Activated CD4-positive, alpha-beta T cell treated with anti-CD3 and anti-CD28 coated beads, Interleukin-2, amount 50 U/mL, for 1 hour (primary cell): ENCODE measurements around the gene USP22.

Source experiments
- DNase-seq: peaks from one replicate; pipeline ENCODE4 v3.0.0-alpha.2; 2020

Gene USP22

DNA sequence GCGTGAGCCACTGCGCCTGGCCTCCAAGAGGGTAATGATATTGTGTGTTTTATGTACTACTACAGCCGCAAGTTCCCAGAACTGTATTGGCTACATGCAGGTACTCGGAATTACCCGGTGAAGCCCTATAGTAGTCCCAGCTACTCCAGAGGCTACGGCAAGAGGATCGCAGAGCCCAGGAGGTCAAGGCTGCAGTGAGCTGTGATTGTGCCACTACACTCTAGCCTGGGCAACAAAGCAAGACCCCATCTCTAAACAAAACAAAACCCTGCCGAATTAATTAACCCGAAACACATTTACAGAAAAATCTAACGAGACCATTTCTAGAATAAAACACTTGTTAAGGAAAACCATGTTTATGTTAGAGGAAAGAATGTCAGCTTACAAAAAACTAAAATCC lies 2.2 kb upstream of the USP22 start:
- no peak for DNase-seq

DNA sequence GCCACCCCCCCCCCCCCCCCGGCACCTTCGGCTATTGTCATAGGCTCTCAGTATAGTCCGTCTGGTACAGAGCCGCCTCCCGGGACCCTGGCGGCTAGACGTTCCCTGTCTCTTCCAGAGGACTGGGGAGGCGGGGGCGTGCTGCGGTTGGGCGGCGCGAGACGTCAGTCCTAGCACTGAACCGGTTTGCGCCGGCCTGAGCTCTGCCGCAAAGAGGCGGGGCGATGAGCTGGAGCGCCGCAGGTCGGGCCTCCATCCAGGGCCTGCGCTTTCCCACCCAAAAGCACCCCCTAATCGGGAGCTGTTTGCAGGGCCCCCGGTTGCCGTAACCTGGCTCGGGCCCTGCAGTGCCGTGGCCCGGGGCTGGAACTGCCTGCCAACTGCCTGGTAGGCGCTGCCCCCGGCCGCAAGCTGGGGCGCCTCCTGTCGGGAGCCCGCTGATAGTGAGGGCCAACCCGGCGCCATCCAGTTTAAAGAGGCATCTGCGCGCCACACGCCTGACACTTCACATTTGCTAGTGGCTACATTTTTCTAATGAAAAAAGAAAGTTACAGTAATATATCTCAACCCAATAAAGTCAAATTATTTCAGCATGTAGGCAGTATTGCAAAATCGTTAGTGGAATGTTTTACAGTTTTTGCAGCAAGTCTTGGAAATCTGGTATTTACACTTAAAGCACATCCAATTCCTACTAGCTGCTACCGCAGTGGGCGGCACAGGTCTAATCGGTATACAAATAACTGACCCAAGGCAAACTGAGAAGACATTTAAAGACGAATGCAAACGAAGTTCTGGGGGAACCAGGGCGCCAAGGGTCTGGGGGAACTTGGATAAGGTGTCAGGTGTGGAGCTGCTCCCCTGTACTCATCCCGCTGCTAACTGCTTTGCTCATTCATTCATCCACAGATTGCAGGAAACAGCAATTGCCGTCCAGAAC lies 753 bp upstream of the USP22 start:
- peak; percentile 93 for DNase-seq

DNA sequence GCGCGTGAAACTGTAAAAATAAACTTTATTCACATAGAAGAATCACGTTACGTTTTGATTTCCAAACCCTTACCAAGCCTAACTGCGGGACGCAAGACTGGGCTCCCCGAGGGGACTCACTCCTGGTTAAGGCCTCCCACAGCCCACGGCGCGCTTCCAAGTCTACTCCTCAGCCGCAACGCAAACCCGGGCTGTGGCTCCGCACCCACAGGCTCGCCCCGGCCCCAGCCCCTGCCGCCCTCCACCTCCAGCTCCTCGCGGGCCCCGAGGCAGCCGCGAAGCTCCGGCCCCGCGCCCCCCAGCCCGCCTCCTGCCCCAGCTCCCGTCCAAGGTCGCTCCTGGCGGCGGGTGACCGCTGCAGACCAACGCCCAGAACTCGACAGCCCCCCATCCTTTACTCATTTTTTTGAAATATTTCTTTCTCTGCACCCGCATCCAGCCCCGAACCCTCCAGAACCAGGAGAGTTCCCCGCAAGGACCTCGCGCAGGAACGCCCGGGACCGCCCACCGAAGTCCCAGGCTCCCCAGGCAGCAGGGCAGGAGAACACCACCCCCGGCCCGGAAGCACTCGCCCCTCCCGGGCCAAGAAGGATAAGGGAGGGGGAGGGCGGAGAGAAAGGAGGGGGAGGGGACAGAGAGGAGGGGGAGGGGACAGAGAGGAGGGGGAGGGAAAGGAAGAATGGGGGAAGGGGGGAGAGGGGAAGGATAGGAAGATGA lies 912 bp downstream of the USP22 start:
- peak; percentile 57 for DNase-seq

- peak; percentile 22 for DNase-seq
These were observed 2.8 kb downstream of the USP22 start for GRCh38 chr17:21039839-21040575.

DNA sequence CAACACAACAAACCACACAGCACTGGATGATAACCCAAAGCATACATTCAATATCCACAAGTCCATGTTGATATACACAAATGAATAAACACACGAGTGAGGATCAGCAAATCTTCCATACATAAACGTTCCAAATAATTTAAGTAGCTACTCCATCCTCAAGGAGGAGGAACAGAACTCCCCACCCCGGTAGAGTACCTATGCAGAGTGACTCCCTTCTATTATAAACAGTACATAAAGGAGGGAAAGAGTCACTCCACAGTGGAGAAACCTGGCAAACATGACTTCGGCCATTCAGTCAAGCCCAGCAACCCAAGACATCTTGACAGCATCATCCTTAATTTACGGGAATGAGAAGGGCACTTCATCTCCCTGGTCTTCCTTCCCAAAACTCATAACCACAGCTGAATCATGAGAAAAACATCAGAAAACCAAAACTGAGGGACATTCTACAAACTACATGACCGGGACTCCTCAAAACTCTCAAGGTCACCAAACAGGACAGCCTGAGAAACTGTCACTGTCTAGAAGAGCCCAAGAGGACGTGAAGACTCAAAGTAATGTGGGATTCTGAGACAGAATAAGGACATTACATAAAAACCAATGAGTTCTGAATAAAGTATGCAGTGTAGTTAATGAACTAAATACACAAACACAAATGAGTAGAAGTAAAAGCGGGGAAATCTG lies 5.6 kb downstream of the USP22 start:
- DNase-seq = no peak

GRCh38 chr17:21036361-21036881 lies 6.4 kb downstream of the USP22 start:
- no peak for DNase-seq

GRCh38 chr17:21035406-21035805 lies 7.4 kb downstream of the USP22 start:
- no peak for DNase-seq

- DNase-seq = no peak
These were observed 8.2 kb downstream of the USP22 start for GRCh38 chr17:21034340-21035235.

DNA sequence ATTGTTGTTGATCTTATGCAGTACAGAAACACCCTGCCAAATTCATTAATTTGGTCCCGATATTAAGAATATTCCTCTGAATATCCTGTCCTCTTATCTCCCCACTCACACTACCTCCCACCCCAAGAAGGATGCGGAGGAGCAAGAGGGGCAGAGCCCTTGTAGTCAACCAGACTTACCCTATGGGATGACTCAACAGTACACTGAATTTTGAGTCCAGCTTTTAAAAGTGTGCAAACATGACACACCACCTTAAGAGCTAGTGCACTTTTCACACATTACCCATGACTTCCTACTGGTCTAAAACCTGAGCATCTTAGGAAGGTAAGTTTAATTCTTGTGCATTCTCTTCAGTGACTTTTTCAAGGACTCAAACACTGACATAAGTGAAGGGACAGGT lies 9.5 kb downstream of the USP22 start:
- DNase-seq = no peak

DNA sequence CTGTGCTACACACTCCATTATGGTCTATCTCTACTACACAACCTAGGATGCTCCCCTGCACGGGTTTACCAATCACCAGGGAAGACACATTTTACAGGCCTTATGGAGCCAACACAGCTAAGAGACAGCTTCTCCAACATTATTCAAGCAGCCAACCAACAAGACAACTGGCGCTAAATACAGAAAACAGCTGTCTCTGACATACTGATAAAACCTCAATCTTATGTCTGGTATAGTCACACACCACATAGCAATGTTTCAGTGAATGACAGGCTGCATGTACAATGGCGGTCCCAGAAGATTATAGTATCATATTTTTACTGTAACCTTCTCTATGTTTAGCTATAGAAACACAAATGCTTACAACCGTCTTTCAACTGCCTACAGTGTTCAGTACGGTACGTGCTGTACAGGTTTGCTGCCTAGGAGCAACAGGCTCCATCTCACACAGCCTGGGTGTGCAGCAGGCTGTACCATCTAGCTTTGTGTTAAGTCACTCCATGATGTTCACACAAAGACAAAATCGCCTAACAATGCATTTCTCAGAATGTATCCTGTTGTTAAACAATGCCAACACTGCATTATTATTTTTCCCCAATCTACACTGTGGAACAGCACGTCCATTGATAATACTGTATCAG lies 10.9 kb downstream of the USP22 start:
- no peak for DNase-seq

- DNase-seq = no peak
These were observed 12.4 kb downstream of the USP22 start for GRCh38 chr17:21030375-21030774.

DNA sequence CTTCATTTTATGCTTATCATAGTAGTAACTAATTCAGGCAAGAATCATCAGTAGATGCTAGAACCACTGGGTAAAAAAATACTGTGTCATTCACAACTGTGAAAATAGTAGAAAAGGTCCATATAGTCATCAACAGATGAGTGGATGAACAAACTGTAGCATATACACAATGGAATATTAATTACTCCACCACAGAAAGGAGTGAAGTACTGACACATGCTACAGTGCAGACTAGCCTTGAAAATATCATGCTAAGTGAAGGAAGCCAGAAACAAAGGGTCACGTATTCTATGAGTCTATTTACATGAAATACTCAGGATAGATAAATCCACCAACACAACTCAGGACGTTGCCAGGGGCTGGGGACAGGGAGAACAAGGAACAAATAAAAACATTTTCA lies 13.3 kb downstream of the USP22 start:
- no peak for DNase-seq

DNA sequence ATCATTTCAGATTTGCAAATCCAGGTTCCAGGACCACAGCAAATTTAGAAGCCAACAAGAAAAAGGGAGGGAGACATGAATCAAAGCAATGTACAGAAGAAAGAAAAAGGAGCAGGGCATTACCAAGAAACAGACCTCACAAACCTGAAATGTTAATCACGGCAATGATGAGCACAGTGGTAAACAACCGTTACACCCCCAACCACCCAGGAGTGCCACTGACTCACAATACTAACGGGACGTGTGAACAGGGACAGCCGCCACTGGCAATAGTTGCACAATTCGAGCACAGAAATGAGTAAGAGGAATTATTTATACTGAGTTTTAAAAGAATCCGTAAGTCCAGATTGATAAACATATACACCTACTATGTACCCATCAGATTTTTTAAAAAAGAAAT lies 13.8 kb downstream of the USP22 start:
- no peak for DNase-seq

- DNase-seq = no peak
These were observed 14.6 kb downstream of the USP22 start for GRCh38 chr17:21028192-21028591.

DNA sequence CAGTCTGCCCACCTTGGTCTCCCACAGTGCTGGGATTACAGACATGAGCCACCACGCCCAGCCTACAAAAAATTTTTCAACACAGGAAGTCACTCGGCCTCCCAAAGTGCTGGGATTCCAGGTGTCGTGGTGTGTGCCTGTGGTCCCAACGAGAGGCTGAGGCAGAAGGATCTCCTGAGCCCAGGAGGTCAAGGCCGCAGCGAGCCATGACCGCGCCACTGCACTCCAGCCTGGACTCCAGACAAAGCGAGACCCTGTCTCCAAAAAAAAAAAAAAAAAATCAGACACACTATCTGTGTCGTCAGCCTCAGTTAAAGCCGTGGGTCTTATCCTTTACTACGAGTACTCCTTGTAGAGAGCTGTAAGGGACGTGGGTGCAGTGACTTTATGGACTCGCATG lies 15.8 kb downstream of the USP22 start:
- DNase-seq = no peak

DNA sequence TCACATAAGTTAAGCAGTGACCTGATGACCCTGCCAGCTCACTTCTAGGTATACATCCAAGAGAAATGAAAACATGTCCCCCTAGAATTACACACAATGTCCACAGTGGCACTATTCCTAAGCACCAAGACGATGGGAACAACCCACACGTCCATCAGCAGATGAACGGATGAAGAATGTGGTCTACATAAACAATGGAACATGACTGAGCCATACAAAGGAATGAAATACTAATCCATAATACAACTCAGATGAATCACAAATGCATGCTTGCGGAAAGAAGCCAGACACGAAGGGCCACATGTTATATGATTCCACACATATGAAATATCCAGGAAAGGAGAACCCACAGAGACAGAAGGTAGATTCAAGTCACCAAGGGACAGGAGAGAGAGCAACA lies 17.4 kb downstream of the USP22 start:
- no peak for DNase-seq

DNA sequence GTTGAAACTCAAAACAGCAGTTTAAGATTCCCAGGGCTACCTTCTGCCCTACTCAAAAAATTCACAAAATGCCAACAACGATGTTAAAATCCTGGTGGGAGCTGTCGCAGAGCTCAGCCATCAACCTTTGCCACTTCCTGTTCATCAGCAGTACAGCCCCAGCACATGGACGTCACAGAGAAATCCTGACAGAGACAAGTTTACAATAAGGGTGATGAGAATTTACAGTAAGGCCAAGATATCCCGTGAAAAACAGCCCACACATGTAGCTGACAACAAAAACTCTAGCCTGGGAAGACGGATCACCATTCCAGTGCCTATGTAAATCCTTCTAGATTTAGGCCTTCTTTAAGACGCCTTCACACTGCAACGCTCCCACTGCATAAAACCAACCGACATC lies 18.8 kb downstream of the USP22 start:
- no peak for DNase-seq

- no peak for DNase-seq
These were observed 21.5 kb downstream of the USP22 start for GRCh38 chr17:21021208-21021803.

DNA sequence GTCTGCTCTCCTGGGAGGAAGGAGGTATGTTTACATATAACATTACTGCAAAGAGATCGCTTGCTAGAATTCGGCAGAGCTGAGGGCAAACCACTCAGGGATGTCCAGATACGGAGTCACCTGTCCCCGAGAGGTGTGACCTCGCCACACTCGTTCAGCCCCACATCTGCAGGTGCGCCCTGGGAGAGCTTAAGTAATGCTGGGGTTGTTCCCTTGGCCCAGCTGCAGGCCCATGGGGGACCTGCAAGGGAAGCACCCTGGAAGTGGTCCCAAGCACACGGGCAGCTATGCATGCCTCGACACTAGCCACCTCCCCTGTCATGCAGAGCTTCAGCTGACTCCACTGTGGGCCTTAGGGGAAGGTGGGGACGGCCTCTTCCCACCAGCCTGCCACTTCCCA lies 22.2 kb downstream of the USP22 start:
- DNase-seq = no peak

GRCh38 chr17:21019976-21020586 lies 22.7 kb downstream of the USP22 start:
- peak; percentile 49 for DNase-seq
